IPS-20b (cell line): Measurements from ENCODE around the gene RP9.
"Not testable (repeated sequence)": the region's sequence is repeated elsewhere in the genome, so short reads cannot be mapped to it uniquely, and the experiment has no call there.

Experiments used
- H3K27ac ChIP-seq: one replicate; pipeline ENCODE4 v1.5.1; 2013; ENCODE audit warnings: low read length
- H3K27me3 ChIP-seq: 2 replicates; pipeline ENCODE4 v1.6.1; 2013; ENCODE audit warnings: mild to moderate bottlenecking, low read length, inconsistent platforms; ENCODE audit not compliant: insufficient read depth
- H3K36me3 ChIP-seq: 2 replicates; pipeline ENCODE4 v1.6.1; 2013; ENCODE audit warnings: low read depth, mild to moderate bottlenecking, inconsistent platforms, low read length, moderate library complexity; ENCODE audit not compliant: insufficient read depth
- H3K4me1 ChIP-seq: 2 replicates; pipeline ENCODE4 v1.6.1; 2013; ENCODE audit warnings: mild to moderate bottlenecking, control low read depth, inconsistent platforms, low read length, moderate library complexity; ENCODE audit not compliant: insufficient read depth
- H3K4me3 ChIP-seq: 2 replicates; pipeline ENCODE4 v1.5.1; 2013; ENCODE audit warnings: mild to moderate bottlenecking, low read length, inconsistent platforms
- H3K9ac ChIP-seq: 2 replicates; pipeline ENCODE4 v1.6.1; 2013; ENCODE audit warnings: low read depth, mild to moderate bottlenecking, inconsistent platforms, low read length, moderate library complexity
- H3K9me3 ChIP-seq: 2 replicates; pipeline ENCODE4 v1.6.1; 2013; ENCODE audit warnings: mild to moderate bottlenecking, low read depth, low read length, inconsistent platforms; ENCODE audit not compliant: insufficient read depth

Gene RP9

DNA sequence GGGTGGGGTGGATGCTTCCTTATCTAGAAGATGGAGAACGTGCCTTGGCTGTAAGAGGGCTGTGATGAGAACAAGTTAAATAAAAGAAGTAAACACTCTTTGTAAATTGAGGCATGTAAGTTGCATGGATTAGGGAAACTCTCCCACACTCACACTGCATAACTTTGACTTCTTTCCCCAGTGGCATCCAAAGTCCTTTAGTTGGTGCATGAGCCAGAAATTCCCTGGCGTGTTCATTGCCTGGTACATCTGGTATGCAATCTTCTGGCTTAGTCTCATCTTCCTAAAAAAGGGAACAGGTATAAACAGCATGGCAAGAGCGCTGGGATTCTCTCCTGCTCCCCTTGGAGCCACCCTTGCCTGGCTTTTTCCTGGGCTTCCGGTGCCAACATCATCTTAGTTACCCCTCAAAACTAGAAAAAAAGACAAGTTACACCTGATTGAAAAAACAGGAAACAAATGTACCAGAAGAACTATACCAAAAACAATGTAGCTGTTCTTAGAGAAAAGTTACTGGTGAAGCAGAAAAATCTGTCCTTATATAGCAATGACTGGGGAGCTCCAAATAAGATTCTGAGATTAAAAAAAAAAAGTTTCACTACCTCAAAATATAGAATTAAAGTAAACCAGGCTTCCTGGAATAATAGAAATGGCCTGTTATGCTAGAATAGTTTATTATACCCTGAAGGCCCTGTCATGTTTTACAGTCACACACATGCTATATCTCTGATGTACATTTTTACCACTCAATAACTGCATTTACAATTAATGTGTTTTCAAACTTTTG, 9.9 kb downstream of the RP9 start:
- Histone ChIP-seq H3K36me3 (peaks cover 84% of the 10 kb centered on the region), H3K9ac (no peak overlapping the region), H3K27me3 (no peaks in the 10 kb centered on the region), H3K4me1 (no peaks in the 10 kb centered on the region), H3K9me3 (no peaks in the 10 kb centered on the region), H3K27ac (no peak overlapping the region), H3K4me3 (no peak overlapping the region)

DNA sequence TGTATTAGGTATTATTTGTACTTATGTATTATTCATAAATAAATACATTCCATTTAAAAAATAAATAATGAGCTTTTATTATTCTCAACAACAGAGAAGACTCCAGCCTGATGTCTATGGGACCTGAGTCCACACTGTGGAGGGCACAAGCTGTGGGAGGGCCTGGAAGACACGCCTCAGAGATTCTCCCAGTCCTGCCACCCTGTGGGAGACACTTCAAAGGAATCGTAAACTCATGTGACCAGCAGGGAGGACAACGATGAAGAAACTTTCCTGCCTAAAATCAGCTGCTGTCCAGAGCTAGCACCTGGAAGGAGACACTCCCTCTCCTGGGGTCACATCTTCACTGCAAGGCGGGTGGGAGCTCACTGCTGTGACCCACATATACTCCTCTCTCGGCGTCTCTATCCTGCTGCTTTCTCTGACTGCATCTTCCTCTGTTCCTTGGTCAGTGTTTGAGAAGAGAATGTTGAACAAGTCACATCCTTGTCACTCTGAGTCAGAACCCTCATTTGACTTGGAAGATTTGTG, 14.4 kb downstream of the RP9 start:
- not testable (repeated sequence) for H3K4me1 ChIP-seq, H3K27ac ChIP-seq, H3K9me3 ChIP-seq, H3K4me3 ChIP-seq, H3K9ac ChIP-seq, H3K27me3 ChIP-seq
- H3K36me3 ChIP-seq = peaks cover 63% of the 10 kb centered on the region

DNA sequence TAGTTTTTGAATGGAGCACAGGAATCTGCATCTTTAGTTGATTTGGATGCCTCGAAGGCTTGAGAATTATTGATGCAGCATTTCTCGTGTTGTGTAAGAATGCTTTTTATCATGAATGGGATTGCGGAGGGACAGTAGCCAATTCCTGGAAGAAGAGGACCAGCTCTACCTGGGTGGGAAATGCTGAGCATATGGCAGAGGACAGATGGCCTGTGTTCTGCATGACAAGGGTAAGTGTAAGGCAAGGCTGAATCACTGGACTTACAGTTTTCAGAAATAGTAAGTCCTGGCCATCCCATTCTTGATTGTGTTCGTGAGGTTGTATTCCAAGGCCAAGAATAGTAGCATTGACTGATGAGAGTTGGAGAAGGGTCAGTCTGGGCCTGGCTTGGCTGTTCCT, 15.9 kb downstream of the RP9 start:
- H3K27ac ChIP-seq = no peak overlapping the region
- H3K4me3 ChIP-seq = no peak overlapping the region
- peaks cover 51% of the 10 kb centered on the region for H3K36me3 ChIP-seq
- no peak overlapping the region for H3K9ac ChIP-seq
- H3K9me3 ChIP-seq = no peaks in the 10 kb centered on the region
- no peaks in the 10 kb centered on the region for H3K4me1 ChIP-seq
- H3K27me3 ChIP-seq = no peaks in the 10 kb centered on the region

DNA sequence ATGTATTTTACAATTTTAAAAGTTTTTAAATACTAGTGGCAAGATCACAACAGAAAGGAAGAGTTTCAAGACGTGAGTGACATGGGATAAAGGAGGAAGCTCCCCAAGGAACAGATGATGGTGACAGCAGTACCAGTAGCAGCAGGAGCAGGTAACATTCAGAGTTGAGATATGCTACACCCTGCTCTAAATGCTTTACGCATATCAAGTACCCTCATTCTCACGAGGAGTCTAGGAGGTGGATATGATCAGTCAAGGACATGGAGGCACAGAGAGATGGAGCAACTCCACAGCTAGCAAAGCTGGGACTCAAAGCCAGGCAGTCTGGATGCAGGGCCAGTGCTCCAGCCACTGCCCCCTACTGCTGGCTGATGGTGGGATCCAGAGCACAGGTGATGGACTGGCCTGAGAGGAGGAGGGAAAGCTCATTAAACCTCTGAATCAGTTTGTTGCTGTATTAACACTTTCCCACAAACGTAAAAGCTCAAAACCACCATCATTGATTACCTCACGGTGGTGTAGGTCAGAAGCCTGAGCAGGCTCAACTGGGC, 17.5 kb downstream of the RP9 start:
- Histone ChIP-seq H3K36me3 (peaks cover 37% of the 10 kb centered on the region), H3K9ac (no peak overlapping the region), H3K27ac (no peak overlapping the region)

DNA sequence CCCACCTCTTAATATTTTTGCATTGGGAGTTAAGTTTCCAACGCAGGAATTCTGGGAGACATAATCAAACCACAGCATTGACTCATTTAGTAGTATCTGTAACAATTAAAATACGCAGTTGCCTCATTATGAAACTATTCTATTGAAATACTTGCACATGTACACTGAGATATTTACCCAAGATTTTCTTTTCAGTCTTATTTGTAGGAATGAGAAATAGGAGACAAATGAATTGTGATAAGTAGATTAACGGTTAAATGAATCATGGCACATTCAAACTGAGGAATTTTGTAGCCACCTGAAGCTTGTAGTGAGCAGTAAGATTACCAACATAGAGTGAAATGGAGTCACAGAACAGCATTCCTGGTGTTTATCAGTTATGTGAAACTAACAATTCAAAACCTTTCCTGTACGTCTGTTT, 18.1 kb downstream of the RP9 start:
- H3K27me3 ChIP-seq = no peaks in the 10 kb centered on the region
- H3K9ac ChIP-seq = no peak overlapping the region
- no peak overlapping the region for H3K27ac ChIP-seq
- H3K4me1 ChIP-seq = no peaks in the 10 kb centered on the region
- no peak overlapping the region for H3K4me3 ChIP-seq
- H3K9me3 ChIP-seq = no peaks in the 10 kb centered on the region
- H3K36me3 ChIP-seq = peaks cover 31% of the 10 kb centered on the region

More for the DNA sequence above, 17.5 kb downstream of the RP9 start:
- Histone ChIP-seq H3K4me1 (no peaks in the 10 kb centered on the region), H3K4me3 (no peak overlapping the region), H3K27me3 (no peaks in the 10 kb centered on the region), H3K9me3 (no peaks in the 10 kb centered on the region)

DNA sequence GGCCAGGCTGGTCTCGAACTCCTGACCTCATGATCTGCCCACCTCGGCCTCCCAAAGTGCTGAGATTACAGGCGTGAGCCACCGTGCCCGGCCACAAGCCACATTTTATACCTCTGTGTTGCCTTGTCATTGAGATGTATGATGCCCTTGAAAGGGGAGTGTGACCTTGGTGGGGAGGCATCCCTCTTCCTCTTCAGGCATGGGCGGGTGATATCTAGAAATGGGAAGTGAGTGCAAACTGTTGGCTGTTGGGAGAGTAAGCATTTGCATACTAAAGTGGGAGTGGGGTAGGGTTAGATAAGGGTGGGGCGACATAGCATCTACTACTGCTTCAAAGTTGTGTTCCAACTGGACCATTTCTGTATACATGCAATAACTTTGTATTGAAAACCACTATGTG, 20.1 kb downstream of the RP9 start:
- H3K4me3 ChIP-seq = no peak overlapping the region
- H3K9me3 ChIP-seq = no peaks in the 10 kb centered on the region
- H3K4me1 ChIP-seq = no peaks in the 10 kb centered on the region
- no peak overlapping the region for H3K9ac ChIP-seq
- no peaks in the 10 kb centered on the region for H3K27me3 ChIP-seq
- no peak overlapping the region for H3K27ac ChIP-seq
- H3K36me3 ChIP-seq = peaks cover 12% of the 10 kb centered on the region

DNA sequence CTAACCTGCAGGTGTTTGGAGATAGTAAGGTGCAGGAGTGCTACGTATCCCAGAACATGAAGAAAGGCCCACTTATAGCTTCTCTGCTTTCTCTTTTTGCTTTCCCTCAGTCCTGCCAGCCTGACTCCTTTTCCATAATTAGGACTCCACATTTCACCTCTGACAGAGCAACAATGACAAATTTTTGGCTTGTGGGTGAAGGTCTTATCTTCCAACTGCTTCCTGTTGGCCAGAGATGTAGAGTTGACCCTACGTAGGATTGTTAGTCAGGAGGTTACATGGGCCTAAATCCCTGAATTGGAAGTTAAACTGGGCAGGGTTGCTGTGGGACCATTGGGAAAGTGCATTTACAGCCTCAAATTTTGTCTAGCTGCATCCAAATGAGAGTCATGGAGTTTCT, 21.3 kb downstream of the RP9 start:
- H3K27me3 ChIP-seq = no peaks in the 10 kb centered on the region
- no peaks in the 10 kb centered on the region for H3K36me3 ChIP-seq
- H3K9me3 ChIP-seq = no peaks in the 10 kb centered on the region
- H3K9ac ChIP-seq = no peak overlapping the region
- H3K4me3 ChIP-seq = no peak overlapping the region
- no peaks in the 10 kb centered on the region for H3K4me1 ChIP-seq
- no peak overlapping the region for H3K27ac ChIP-seq

DNA sequence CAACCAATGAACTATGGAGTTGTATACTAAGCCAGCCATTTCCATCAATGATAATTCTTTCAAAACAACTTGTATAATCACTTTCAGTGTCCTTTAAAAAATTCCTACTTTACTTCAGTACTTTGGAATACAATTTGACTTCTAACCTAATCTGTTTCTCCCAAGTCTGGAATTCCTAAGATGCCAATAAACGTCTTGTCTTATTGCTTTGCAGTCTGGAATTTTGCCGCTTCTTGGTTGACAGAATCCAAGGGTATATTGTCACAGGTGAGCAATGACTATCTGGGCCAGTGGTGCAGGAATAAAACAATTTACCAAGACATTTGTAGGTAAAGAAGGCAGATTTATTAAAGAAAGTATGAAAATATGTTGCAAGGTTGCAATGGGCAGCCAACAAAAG, 21.8 kb downstream of the RP9 start:
- Histone ChIP-seq H3K27ac (no peak overlapping the region), H3K4me1 (no peaks in the 10 kb centered on the region), H3K27me3 (no peaks in the 10 kb centered on the region), H3K36me3 (no peaks in the 10 kb centered on the region), H3K9ac (no peak overlapping the region), H3K4me3 (no peak overlapping the region), H3K9me3 (no peaks in the 10 kb centered on the region)

DNA sequence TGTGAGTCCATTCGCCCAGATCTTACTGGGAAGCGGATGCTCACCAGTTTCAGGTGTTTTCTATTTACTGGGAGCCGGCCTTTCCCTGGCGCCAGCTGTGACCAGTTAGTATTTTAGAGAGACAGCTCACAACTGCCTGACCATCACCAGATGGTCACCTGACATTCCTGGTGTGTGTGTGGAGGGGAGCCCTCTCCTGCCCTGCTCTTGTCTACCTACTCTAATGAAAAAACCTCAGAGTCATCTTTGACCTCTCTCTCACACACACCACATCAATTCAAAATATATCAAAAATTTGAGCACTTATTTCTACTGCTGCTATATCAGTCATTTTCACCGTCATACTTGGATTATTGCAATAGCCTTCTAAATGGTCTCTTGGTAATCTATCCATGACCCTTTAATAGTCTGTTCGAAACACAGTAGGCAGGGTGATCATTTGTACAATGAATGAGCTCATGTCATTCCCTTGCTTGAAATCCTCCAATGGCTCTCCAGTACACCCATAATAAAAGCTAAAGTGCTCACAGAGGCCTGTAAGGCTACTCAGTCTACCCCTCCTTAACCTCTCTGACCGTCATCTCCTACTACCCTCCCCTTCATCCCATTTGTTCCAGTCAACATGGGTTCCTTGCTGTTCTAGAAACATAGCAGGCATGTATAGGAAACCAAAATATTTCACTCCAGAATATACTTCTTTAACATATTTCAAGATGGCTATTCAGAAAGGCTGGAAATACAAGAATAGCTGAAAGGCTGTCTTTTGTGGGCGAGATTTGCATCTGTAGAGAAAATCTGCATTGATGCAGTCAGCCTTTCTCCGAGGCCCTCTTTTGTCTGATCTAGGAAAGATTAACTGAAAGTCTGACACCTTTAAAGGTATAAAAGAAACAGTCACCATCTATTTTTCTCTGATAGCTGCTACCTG, 29.2 kb downstream of the RP9 start:
- Histone ChIP-seq H3K4me3 (no peak overlapping the region), H3K9ac (no peak overlapping the region), H3K27me3 (no peaks in the 10 kb centered on the region), H3K4me1 (peaks cover 17% of the 10 kb centered on the region; the same call in 1 of the 2 replicates), H3K36me3 (no peaks in the 10 kb centered on the region), H3K27ac (no peak overlapping the region), H3K9me3 (no peaks in the 10 kb centered on the region)

DNA sequence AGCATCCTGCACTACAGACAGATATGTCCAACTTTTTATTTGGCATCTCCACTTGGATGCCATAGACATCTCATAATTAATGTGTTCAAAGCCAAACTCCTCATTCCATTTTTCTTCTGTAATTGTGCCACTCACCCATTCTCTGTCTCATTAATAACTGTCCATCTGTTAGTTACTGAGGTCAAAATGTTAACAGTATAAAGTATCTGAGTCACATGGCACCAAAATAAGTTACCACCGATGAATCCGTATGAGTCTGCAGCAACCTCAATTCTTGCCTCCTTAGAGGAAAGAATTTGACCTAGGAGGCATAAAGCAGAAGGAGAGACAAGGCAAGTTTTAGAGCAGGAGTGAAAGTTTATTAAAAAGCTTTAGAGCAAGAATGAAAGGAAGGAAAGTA, 30.1 kb downstream of the RP9 start:
- Histone ChIP-seq H3K4me1 (peaks cover 17% of the 10 kb centered on the region; the same call in 1 of the 2 replicates), H3K9me3 (no peaks in the 10 kb centered on the region), H3K27me3 (no peaks in the 10 kb centered on the region), H3K27ac (no peak overlapping the region), H3K4me3 (no peak overlapping the region), H3K36me3 (no peaks in the 10 kb centered on the region), H3K9ac (no peak overlapping the region)

DNA sequence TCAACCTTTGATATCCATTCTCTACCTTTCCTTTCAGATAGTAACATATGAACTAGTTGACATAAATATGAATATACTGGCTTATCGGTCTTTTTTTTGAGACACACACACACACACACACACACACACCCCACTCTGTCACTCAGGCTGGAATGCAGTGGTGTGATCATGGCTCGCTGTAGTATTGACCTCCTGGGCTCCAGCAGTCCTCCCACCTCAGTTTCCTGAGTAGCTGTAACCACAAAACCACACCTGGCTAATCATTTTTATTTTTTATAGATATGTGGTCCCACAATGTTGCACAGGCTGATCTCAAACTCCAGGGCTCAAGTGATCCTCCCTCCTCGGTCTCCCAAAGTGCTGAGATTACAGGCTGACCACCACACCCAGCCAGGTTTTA, 32.5 kb downstream of the RP9 start:
- Histone ChIP-seq H3K36me3 (no peaks in the 10 kb centered on the region), H3K9me3 (no peaks in the 10 kb centered on the region), H3K4me1 (peaks cover 17% of the 10 kb centered on the region; the same call in 1 of the 2 replicates), H3K4me3 (no peak overlapping the region), H3K27me3 (no peaks in the 10 kb centered on the region), H3K9ac (no peak overlapping the region), H3K27ac (no peak overlapping the region)
